Measurements from ENCODE around the gene CEP78.

The CEP78 gene

DNA sequence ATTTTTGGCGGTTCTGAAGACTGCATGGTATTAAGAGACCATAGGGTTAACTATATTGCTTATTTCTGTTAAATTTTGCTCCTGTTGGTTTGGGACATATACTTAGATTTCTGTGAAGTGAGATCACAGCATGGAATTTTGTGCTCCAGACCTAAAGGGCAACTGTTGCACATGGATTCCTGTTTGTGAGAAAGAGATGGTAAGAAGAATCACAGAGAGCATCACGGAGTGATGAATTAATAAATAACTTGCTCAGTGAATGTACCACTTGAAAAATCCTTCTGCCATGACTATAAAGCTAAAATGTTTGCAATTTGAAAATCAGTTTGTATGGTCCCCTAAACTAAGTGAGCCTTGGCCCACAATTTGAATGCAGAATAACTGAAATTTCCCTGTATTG lies 65.6 kb downstream of the CEP78 start:
- TF ChIP-seq POLR2A (IDR thresholded peaks at IDR 0.05; ENCODE audit: extremely low read depth, insufficient read length) (no peak), MYC (IDR thresholded peaks at IDR 0.05; ENCODE audit: low read depth, low read length) (no peak)
- TF ChIP-seq, protein P1, sequence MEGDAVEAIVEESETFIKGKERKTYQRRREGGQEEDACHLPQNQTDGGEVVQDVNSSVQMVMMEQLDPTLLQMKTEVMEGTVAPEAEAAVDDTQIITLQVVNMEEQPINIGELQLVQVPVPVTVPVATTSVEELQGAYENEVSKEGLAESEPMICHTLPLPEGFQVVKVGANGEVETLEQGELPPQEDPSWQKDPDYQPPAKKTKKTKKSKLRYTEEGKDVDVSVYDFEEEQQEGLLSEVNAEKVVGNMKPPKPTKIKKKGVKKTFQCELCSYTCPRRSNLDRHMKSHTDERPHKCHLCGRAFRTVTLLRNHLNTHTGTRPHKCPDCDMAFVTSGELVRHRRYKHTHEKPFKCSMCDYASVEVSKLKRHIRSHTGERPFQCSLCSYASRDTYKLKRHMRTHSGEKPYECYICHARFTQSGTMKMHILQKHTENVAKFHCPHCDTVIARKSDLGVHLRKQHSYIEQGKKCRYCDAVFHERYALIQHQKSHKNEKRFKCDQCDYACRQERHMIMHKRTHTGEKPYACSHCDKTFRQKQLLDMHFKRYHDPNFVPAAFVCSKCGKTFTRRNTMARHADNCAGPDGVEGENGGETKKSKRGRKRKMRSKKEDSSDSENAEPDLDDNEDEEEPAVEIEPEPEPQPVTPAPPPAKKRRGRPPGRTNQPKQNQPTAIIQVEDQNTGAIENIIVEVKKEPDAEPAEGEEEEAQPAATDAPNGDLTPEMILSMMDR (IDR thresholded peaks at IDR 0.05; ENCODE audit: low read depth, low read length), result no peak
- TF ChIP-seq, protein P2, sequence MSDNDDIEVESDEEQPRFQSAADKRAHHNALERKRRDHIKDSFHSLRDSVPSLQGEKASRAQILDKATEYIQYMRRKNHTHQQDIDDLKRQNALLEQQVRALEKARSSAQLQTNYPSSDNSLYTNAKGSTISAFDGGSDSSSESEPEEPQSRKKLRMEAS (IDR thresholded peaks at IDR 0.05; ENCODE audit: low read depth, low read length), result no peak
- no peak for DNase-seq (ENCODE audit: low read depth)
- no peak overlapping the region for H3K4me3 ChIP-seq (ENCODE audit: low read depth, low read length)

DNA sequence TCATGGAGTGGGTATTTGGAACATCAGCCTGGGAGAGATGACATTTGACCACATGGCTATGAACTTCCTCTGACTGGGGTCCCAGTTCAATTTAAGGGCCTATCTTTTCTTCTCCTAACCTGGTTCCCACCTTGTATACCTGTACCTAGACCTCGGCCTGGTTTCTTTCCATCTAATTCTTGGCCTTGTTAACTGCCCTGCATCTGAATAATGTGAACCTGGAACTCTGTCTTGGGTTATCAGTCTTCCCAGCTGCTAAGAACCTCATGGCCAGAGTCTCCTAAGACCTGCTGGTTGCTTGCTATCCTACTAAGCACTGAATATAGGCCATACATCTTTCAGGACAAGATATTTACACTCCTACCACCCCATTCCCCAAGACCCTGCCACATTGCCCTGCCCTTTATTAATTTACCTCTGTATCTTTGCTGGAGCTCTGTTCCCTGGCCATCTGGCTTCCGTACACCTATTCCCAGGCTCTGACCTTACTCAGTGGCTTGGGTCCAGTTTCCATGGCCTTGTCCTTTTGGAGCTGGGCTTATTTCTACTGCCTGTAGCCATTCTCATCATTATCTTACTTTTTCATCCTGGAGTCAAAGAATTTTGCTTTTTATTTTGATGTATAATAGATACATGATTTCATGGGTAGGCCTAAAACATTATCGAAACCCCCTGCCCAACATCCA lies 67.6 kb downstream of the CEP78 start:
- TF ChIP-seq, protein P2 (IDR thresholded peaks at IDR 0.05; ENCODE audit: low read depth, low read length), result no peak
- TF ChIP-seq POLR2A (IDR thresholded peaks at IDR 0.05; ENCODE audit: extremely low read depth, insufficient read length), result no peak
- TF ChIP-seq, protein P1 (IDR thresholded peaks at IDR 0.05; ENCODE audit: low read depth, low read length), result no peak
- no peak for TF ChIP-seq MYC (IDR thresholded peaks at IDR 0.05; ENCODE audit: low read depth, low read length)

DNA sequence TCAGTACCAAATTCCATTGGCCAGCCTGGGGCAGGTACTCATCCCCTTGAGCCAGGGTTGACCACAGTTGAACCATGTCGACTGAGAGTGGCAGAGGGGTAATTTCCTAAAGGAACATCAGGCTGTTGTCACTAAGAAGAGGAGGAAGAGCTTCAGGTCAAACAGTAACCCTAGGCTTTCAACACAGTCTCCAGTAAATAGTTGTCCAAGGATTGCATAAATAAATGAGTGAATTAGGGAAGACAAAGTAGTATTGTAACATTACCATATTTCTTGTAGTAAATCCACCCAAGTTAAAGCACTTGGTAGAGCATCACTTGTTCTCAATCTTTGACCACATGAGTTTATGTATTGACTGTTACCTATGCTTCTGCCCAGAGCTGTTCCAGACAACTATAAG lies 68.5 kb downstream of the CEP78 start:
- no peak for DNase-seq (ENCODE audit: low read depth)
- H3K4me3 ChIP-seq (ENCODE audit: low read depth, low read length), result no peak overlapping the region
- no peak for TF ChIP-seq MYC (IDR thresholded peaks at IDR 0.05; ENCODE audit: low read depth, low read length)
- TF ChIP-seq, protein P2 (IDR thresholded peaks at IDR 0.05; ENCODE audit: low read depth, low read length), result no peak
- no peak for TF ChIP-seq POLR2A (IDR thresholded peaks at IDR 0.05; ENCODE audit: extremely low read depth, insufficient read length)
- TF ChIP-seq, protein P1 (IDR thresholded peaks at IDR 0.05; ENCODE audit: low read depth, low read length), result no peak

More for the DNA sequence above, 67.6 kb downstream of the CEP78 start:
- H3K4me3 ChIP-seq (ENCODE audit: low read depth, low read length), result no peak overlapping the region
- no peak for DNase-seq (ENCODE audit: low read depth)

DNA sequence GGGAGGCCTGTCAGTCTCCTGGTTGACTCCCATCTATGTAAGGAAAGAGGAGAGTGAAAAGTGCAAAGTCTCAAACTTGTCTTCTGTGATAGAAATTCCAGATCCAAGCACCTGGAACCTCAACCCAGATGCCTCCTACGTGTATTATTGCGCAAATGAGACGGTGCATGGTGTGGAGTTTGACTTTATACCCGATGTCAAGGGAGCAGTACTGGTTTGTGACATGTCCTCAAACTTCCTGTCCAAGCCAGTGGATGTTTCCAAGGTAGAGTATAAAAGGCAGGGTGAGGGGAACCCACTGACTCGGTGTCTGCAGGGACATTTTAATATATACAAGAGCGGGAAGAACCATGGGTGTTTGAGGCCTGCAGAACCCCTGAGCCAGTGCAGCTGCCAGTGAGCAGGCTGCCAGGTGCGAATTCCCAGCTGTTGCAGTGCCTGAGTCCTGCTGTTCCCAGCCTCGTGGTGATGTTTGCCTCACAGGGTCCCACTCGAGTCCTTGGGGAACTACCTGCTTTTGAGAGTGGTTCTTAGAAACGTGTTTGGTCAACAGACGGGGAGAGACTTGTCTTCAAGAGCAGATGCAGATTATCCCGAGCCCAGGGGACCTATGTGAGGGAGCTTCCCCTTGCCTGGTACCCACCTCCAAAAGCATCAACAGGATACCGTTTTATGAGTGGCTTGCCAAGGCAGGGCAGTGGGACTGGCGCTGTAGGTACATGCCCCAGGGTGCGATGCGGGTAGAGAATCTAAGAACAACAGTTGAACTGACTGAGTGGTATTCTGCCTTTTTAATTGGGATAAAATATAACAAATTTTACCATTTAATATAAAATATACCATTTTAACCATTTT lies 70.6 kb downstream of the CEP78 start:
- TF ChIP-seq MYC (IDR thresholded peaks at IDR 0.05; ENCODE audit: low read depth, low read length) (no peak), POLR2A (IDR thresholded peaks at IDR 0.05; ENCODE audit: extremely low read depth, insufficient read length) (no peak)
- TF ChIP-seq, protein P2 (IDR thresholded peaks at IDR 0.05; ENCODE audit: low read depth, low read length), result no peak
- TF ChIP-seq, protein P1 (IDR thresholded peaks at IDR 0.05; ENCODE audit: low read depth, low read length), result no peak
- no peak overlapping the region for H3K4me3 ChIP-seq (ENCODE audit: low read depth, low read length)
- DNase-seq (ENCODE audit: low read depth), result no peak

DNA sequence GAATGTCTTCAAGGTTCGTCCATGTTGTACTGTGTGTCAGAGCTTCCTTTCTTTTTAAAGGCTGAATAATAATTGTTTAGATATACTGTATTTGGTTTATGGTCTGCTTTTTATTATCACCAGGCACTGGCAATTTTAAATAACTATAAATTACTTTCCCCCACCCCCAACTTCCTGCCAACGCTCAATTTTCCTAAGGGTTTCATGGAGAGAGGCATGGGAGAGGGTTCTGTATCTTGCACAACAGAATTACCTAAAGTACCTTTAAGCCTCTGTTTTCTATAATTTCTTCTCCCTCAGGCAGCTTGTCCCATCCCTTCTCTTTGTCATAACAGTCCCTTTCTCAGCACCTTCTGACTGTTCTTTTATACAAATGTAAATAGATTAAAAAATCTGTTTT lies 71.5 kb downstream of the CEP78 start:
- no peak for DNase-seq (ENCODE audit: low read depth)
- TF ChIP-seq, protein P2 (IDR thresholded peaks at IDR 0.05; ENCODE audit: low read depth, low read length), result no peak
- TF ChIP-seq POLR2A (IDR thresholded peaks at IDR 0.05; ENCODE audit: extremely low read depth, insufficient read length) (no peak), MYC (IDR thresholded peaks at IDR 0.05; ENCODE audit: low read depth, low read length) (no peak)
- TF ChIP-seq, protein P1 (IDR thresholded peaks at IDR 0.05; ENCODE audit: low read depth, low read length), result no peak
- H3K4me3 ChIP-seq (ENCODE audit: low read depth, low read length), result no peak overlapping the region
